Sigmoid colon (tissue), 7 donors: Measurements from ENCODE around the gene EFCAB8. TPM values are rescaled to one million over a fixed set of nuclear protein-coding genes. Genes with fewer than 3 reads are reported as not detected.

ENCODE experiments used
- DNase-seq: peaks from one replicate; pipeline ENCODE4 v3.0.0-alpha.2; 2019
- H3K27ac ChIP-seq, 4 donors: fragments of 200-600 bp; sonication (generic); one replicate each; pipeline ENCODE4 v1.5.1; 2016 to 2019; ENCODE audit warnings: mild to moderate bottlenecking in 1 of 4
- H3K27me3 ChIP-seq, 3 donors: fragments of 200-600 bp; sonication (generic); one replicate each; pipeline ENCODE4 v1.5.1; 2019; ENCODE audit warnings: mild to moderate bottlenecking in 1 of 3
- H3K36me3 ChIP-seq, 4 donors: fragments of 200-600 bp; sonication (generic); one replicate each; pipeline ENCODE4 v1.5.1; 2016 to 2019
- H3K4me1 ChIP-seq, 4 donors: fragments of 200-600 bp; sonication (generic); one replicate each; pipeline ENCODE4 v1.5.1; 2017 to 2019
- H3K4me3 ChIP-seq, 4 donors: fragments of 200-600 bp; sonication (generic); one replicate each; pipeline ENCODE4 v1.5.1; 2017 to 2019; ENCODE audit warnings: mild to moderate bottlenecking in 2 of 4, moderate library complexity in 1 of 4
- H3K9me3 ChIP-seq, 4 donors: fragments of 200-600 bp in 3 of 4; sonication (generic) in 3 of 4; one replicate each; pipeline versions ENCODE4 v1.5.1 to v1.6.1; 2013 to 2019
- EP300 ChIP-seq, 4 donors: sonication (generic); formaldehyde crosslinking; IDR thresholded peaks; one replicate each; pipeline ENCODE4 v1.6.1; 2017; ENCODE audit warnings: antibody characterized with exemption in 4 of 4
- POLR2A ChIP-seq, 2 donors: fragments of 450-650 bp; IDR thresholded peaks; one replicate each; pipeline ENCODE4 v1.6.1; 2016; ENCODE audit warnings: antibody characterized with exemption in 2 of 2, mild to moderate bottlenecking in 2 of 2, moderate library complexity in 2 of 2
- POLR2AphosphoS5 ChIP-seq, 4 donors: sonication (generic); formaldehyde crosslinking; IDR thresholded peaks; one replicate each; pipeline ENCODE4 v1.6.1; 2017; ENCODE audit warnings: antibody characterized with exemption in 4 of 4
- WGBS, 2 donors: extraction: QIAGEN DNeasy Blood & Tissue Kit; methylation state at CpG; one replicate each; pipeline ENCODE4 v1.1.7; 2013; 5-methylcytosine and 5-hydroxymethylcytosine counted together
- intact Hi-C: fragments of 100-400 bp; cut with DNase I; formaldehyde crosslinking; loops from one replicate; pipeline ENCODE4 v1.15.1; 2023
- polyA plus RNA-seq, 3 donors: library from polyadenylated mRNA; stranded (reverse); fragments of 200-250 nt; gene quantifications; one replicate each; pipeline ENCODE4 v1.2.3, GENCODE V29; 2013
- total RNA-seq, 4 donors: library from RNA; depleted of rRNA; stranded (reverse); fragments of >200 nt; gene quantifications; one replicate each; pipeline ENCODE4 v1.1.0, GENCODE V29; 2016
- TF ChIP-seq, protein P1 (sequence below), 4 experiments: fragments of 450-650 bp in 3 of 4; fragments of 200-600 bp in 1 of 4; IDR thresholded peaks; one replicate each; pipeline ENCODE4 v1.5.1; 2016 to 2019; ENCODE audit warnings: antibody characterized with exemption in 4 of 4, mild to moderate bottlenecking in 3 of 4, moderate library complexity in 2 of 4
- donor health status: healthy with polysubstance abuse.
- donor health status: Bipolar disorder and iron deficiency.
- donor health status: healthy.

Gene EFCAB8
- total and polyA plus RNA-seq, 7 donors: 0.06 to 0.83 (median 0.60) TPM; not detected in 3

DNA sequence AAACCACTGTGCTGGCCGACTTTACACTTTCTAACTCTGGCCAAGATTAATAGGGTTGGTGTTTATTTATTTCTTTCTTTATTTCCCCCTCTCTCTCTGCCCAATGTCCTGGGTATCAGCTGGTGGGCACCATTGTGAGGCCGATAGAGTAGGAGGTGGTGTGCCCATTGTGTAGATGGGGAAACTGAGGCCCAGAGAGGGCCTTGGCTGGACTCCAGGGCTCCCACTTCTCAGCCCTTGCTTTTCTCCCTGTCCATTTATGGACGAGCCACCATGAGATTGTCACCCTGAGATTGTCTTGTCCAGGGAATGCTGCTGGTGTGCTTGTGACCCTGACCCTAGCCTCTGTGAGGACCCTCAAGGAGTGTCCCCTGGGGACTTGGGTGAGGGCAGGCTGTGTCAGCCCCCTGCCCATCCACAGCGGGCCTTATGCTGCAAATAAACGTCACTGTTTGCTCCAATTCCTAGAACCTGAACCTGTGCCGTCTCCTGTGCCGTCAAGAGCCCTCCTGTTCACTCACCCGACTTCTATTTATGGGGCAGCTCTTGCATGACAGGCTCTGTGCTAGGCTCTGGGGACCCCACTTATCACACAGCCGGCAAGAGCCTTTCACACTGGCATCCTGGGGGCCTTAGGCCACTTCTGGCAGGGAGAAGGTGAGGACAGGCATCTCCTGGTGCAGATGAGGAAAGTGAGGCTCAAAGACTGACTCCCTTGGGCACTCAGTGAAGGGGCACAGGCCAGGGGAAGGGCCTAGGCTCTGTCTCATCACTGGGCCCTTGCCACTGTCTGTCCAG lies 120.7 kb downstream of the EFCAB8 start:
- Histone ChIP-seq H3K4me3 (no peak overlapping the region), H3K27me3 (no peaks in the 10 kb centered on the region), H3K9me3 (no peaks in the 10 kb centered on the region), H3K4me1 (peaks cover 0 to 4% (median 0%) of the 10 kb centered on the region in 4 donors), H3K27ac (no peak overlapping the region), H3K36me3 (no peaks in the 10 kb centered on the region)
- 72 to 86% methylated on average over 9 of the region's 9 CpGs for WGBS, 2 donors
- TF ChIP-seq POLR2A (IDR thresholded peaks at IDR 0.05): no peak
- peak; percentile 2 for DNase-seq
- intact Hi-C loops: no loop called here

DNA sequence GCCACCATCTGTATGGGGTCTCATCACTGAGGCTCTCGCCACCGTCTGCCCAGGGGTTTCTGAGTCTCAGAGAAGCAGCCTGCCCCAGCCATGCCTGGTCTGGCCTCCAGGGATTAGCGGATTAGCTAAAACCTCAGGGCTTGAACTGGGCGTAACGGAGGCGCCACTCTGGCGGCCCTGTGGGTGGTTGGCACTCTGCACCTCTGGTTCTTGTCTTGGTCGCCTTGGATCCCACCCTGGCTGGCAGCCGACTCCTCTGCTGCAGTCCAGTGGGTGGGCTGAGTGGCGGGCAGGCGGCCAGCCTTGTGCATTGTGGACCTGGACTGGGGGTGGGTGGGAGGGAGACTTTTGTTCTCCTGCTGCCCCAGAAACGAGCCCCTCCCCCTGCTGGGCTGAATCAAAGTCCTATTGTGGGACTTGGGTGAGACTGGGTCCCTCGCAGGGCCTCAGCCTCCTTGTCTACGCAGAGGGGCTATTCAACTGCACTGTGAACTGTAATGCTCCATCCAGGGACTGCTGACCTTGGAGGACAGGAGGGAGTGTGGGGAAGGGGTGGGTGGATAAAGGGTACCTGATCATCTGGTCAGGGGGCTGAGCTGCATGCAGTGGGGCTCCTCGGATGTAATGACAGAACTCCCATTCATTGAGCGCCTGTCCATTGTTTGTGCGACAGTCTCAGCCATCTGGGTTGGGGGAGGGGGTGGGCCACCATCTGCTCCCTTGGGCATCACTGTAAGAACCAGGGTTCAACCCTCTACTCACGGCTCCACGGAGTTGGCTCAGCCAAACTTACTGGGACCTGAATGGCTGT lies 121.6 kb downstream of the EFCAB8 start:
- peak; percentile 62 for DNase-seq
- no peak overlapping the region for H3K27ac ChIP-seq
- 82 to 85% methylated on average over 19 of the region's 19 CpGs for WGBS, 2 donors
- intact Hi-C loops: no loop called here
- H3K4me3 ChIP-seq: no peak overlapping the region
- H3K9me3 ChIP-seq: no peaks in the 10 kb centered on the region
- TF ChIP-seq, protein P1, sequence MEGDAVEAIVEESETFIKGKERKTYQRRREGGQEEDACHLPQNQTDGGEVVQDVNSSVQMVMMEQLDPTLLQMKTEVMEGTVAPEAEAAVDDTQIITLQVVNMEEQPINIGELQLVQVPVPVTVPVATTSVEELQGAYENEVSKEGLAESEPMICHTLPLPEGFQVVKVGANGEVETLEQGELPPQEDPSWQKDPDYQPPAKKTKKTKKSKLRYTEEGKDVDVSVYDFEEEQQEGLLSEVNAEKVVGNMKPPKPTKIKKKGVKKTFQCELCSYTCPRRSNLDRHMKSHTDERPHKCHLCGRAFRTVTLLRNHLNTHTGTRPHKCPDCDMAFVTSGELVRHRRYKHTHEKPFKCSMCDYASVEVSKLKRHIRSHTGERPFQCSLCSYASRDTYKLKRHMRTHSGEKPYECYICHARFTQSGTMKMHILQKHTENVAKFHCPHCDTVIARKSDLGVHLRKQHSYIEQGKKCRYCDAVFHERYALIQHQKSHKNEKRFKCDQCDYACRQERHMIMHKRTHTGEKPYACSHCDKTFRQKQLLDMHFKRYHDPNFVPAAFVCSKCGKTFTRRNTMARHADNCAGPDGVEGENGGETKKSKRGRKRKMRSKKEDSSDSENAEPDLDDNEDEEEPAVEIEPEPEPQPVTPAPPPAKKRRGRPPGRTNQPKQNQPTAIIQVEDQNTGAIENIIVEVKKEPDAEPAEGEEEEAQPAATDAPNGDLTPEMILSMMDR (IDR thresholded peaks at IDR 0.05): no peak
- TF ChIP-seq POLR2A (IDR thresholded peaks at IDR 0.05) (no peak), EP300 (IDR thresholded peaks at IDR 0.05) (no peak), POLR2AphosphoS5 (IDR thresholded peaks at IDR 0.05) (no peak)
- peaks cover 0 to 4% (median 0%) of the 10 kb centered on the region in 4 donors for H3K4me1 ChIP-seq
- H3K36me3 ChIP-seq: no peaks in the 10 kb centered on the region
- no peaks in the 10 kb centered on the region for H3K27me3 ChIP-seq

DNA sequence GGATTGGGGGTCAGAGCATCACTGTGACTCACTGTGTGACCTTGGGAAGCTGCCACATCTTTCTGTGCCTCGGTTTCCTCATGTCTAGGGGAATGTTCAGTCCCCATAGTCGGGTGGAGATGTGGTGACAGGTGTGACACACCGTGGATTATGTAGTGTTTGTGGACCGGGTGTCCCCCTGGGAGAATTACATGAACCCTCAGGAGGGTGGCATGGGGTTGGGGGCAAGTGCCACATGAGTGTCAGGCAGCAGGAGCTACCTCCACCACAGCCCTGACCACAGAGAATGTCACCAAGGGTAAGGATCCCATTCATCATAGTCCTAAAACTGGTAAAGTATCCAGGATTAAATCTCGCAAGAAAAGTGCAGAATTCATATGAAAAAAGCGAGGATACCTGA lies 122.3 kb downstream of the EFCAB8 start:
- Histone ChIP-seq H3K9me3 (no peaks in the 10 kb centered on the region), H3K36me3 (no peaks in the 10 kb centered on the region), H3K27me3 (no peaks in the 10 kb centered on the region), H3K27ac (no peak overlapping the region), H3K4me1 (peaks cover 0 to 4% (median 0%) of the 10 kb centered on the region in 4 donors), H3K4me3 (no peak overlapping the region)
- no peak for DNase-seq
- intact Hi-C loops: no loop called here
- 66 to 86% methylated on average over 6 of the region's 6 CpGs for WGBS, 2 donors
- TF ChIP-seq POLR2AphosphoS5 (IDR thresholded peaks at IDR 0.05) (no peak), POLR2A (IDR thresholded peaks at IDR 0.05) (no peak), EP300 (IDR thresholded peaks at IDR 0.05) (no peak)
- TF ChIP-seq, protein P1 (IDR thresholded peaks at IDR 0.05): no peak

DNA sequence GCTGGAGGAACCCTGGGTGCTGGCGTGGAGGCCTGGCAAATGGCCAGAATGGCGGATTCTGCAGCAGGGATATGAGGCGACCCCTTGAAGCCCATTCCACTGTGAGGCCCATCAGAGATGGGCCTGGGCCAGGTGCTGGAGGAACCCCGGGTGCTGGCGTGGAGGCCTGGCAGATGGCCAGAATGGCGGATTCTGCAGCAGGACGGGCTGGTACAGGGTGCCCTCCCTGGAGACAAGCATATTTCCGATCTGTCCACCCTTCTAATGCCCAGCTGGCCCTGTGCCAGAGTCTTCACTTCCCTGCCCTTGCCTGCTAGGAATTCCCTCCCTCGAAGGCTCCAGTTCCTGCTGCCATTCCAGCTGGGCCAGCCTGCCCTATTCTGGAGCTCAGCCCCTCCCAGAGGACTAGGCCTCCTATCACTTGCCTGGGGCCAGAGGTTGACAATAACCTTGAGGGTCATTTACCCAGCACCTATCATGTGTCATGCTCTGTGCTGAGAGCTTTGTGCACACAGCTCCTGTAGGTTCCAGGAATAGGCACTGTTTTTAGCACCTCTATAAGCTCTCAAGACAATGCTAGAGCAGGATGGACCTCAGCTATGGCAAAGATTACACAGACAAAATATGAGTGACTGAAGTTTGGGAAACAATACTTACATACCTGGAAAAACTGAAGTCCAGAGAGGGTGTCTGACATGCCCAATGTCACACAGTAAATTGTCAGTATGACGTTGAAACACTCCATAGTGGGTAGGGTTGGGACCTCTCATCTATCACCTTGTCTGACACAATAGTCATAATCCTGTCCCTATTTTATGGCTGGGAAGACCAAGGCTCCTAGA lies 124.1 kb downstream of the EFCAB8 start:
- Histone ChIP-seq H3K4me3 (no peak overlapping the region), H3K27ac (no peak overlapping the region), H3K36me3 (no peaks in the 10 kb centered on the region), H3K27me3 (no peaks in the 10 kb centered on the region), H3K4me1 (peaks cover 0 to 4% (median 0%) of the 10 kb centered on the region in 4 donors), H3K9me3 (no peaks in the 10 kb centered on the region)
- DNase-seq: no peak
- TF ChIP-seq EP300 (IDR thresholded peaks at IDR 0.05) (no peak), POLR2AphosphoS5 (IDR thresholded peaks at IDR 0.05) (no peak), POLR2A (IDR thresholded peaks at IDR 0.05) (no peak)
- TF ChIP-seq, protein P1 (IDR thresholded peaks at IDR 0.05): no peak
- intact Hi-C loops: no loop called here
- 40 to 72% methylated on average over 10 of the region's 10 CpGs for WGBS, 2 donors
